NT2/D1 (cell line): ENCODE data around the gene TNFAIP8.

ENCODE experiments used
- DNase-seq: peaks from one replicate; pipeline ENCODE4 v3.0.0-alpha.2; 2011; ENCODE audit warnings: low read depth, low spot score
- H3K27me3 ChIP-seq: 2 replicates; pipeline ENCODE4 v1.6.0; 2011; ENCODE audit warnings: mild to moderate bottlenecking; ENCODE audit not compliant: insufficient read length, insufficient read depth
- H3K36me3 ChIP-seq: 2 replicates; pipeline ENCODE4 v1.6.1; 2011; ENCODE audit warnings: mild to moderate bottlenecking, low read length, mixed read lengths; ENCODE audit not compliant: insufficient read depth, insufficient read length
- H3K4me1 ChIP-seq: 2 replicates; pipeline ENCODE4 v1.5.1; 2011; ENCODE audit not compliant: insufficient read depth, insufficient read length
- H3K4me3 ChIP-seq: 2 replicates; pipeline ENCODE4 v1.5.1; 2011; ENCODE audit warnings: low read depth; ENCODE audit not compliant: insufficient read length
- H3K9ac ChIP-seq: 2 replicates; pipeline ENCODE4 v1.6.0; 2011; ENCODE audit warnings: low read depth; ENCODE audit not compliant: insufficient read length
- H3K9me3 ChIP-seq: 2 replicates; pipeline ENCODE4 v1.5.1; 2011; ENCODE audit warnings: mild to moderate bottlenecking, low read length; ENCODE audit not compliant: insufficient read depth
- SUZ12 ChIP-seq: IDR thresholded peaks from 2 replicates; pipeline ENCODE4 v1.6.1; 2011; ENCODE audit not compliant: insufficient read length, insufficient read depth; ENCODE audit errors: extremely low read depth
- YY1 ChIP-seq: IDR thresholded peaks from 2 replicates; pipeline ENCODE4 v1.6.1; 2011; ENCODE audit not compliant: insufficient read length, insufficient read depth
- ZNF274 ChIP-seq: IDR thresholded peaks from 2 replicates; pipeline ENCODE4 v1.6.1; 2011; ENCODE audit warnings: mild to moderate bottlenecking, low read depth, low read length

Gene TNFAIP8

DNA sequence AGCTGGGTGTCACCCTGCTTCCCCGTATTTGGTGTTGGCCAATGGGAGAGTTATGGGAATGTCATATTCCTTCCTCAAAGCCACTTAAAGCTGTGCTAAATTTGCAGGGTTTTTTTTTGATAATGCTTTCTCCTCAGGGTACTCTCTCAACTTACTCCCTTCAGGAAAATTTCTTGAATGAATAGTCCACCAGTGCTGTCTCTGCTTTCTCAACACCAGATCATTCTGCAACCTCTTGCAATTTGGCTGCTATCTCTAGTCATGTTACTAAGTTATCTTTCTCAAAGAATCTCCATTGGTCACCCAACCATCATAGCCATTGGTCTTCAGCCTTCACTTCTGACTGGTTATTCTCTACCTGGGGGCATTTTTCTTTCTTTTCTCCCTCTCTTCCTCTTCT, 13.4 kb upstream of the TNFAIP8 start:
- H3K4me1 ChIP-seq, result peaks cover 2% of the 10 kb centered on the region
- H3K27me3 ChIP-seq, result no peaks in the 10 kb centered on the region
- TF ChIP-seq SUZ12, result no peak
- no peak for TF ChIP-seq YY1
- no peak for TF ChIP-seq ZNF274
- no peaks in the 10 kb centered on the region for H3K9me3 ChIP-seq
- DNase-seq, result no peak
- H3K4me3 ChIP-seq, result no peak overlapping the region
- no peak overlapping the region for H3K9ac ChIP-seq
- H3K36me3 ChIP-seq, result no peaks in the 10 kb centered on the region

DNA sequence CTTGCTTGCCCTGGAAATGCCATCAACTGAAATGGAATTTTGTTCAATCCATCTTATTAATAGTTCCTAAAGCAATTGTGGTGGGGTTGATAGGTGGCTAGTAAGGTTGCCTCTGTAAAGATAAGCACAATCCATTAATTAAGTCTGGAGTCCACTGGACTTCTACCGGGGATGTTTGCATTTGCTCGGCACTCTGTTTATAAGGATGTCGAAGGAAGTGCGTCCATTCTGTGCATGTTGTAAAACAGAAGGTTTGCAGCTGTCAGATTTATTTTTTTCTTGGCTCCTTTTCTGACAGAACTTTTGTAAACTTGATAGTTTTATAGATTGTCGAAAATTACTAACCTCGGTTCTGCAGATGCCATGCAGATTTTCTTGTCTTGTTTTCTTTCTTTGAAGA, 12.8 kb upstream of the TNFAIP8 start:
- H3K9me3 ChIP-seq, result no peaks in the 10 kb centered on the region
- H3K9ac ChIP-seq, result no peak overlapping the region
- no peak for TF ChIP-seq YY1
- no peak for TF ChIP-seq ZNF274
- TF ChIP-seq SUZ12, result no peak
- H3K4me1 ChIP-seq, result peaks cover 2% of the 10 kb centered on the region
- H3K4me3 ChIP-seq, result no peak overlapping the region
- no peaks in the 10 kb centered on the region for H3K27me3 ChIP-seq
- no peak for DNase-seq
- no peaks in the 10 kb centered on the region for H3K36me3 ChIP-seq

DNA sequence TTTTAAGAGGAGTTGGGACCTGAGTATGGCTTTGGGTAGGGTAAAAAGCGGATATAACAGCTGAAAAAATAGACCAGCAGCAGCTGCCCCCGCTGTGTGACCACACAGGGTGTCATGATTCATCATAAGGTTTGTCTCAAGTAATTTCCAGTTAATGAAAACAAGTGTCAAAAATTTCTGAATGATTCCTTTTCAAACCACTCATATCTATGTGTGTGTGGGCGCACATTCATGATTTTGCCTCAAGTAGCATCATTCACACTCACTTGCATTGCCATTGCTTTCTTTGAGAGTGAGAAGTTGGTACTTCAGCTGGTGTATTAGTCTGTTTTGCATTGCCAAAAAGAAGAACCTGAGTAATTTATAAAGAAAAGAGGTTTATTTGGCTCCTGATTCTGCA, 12.1 kb upstream of the TNFAIP8 start:
- Histone ChIP-seq H3K9me3 (no peaks in the 10 kb centered on the region), H3K36me3 (no peaks in the 10 kb centered on the region), H3K9ac (no peak overlapping the region), H3K27me3 (no peaks in the 10 kb centered on the region), H3K4me1 (peaks cover 2% of the 10 kb centered on the region), H3K4me3 (no peak overlapping the region)
- DNase-seq, result no peak
- TF ChIP-seq ZNF274 (no peak), YY1 (no peak), SUZ12 (no peak)

DNA sequence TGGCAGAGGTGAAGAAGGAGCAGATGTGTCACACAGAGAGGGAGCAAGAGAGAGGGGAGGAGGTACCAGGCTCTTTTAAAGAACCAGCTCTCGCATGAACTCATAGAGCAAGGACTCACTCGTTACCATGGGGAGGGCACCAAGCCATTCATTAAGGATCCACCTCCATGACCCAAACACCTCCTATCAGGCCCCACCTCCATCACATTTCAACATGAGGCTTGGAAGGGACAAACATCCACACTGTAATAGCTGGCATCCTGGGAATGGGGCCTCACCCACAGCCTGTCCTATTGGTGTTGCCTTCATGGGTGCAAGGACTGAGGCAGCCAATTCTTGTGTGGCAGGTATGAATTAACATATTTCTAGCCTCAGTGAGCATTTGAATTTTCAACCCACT, 11.6 kb upstream of the TNFAIP8 start:
- Histone ChIP-seq H3K4me1 (peaks cover 2% of the 10 kb centered on the region), H3K36me3 (no peaks in the 10 kb centered on the region), H3K4me3 (no peak overlapping the region), H3K9me3 (no peaks in the 10 kb centered on the region), H3K9ac (no peak overlapping the region), H3K27me3 (no peaks in the 10 kb centered on the region)
- DNase-seq, result no peak
- TF ChIP-seq ZNF274 (no peak), SUZ12 (no peak), YY1 (no peak)

DNA sequence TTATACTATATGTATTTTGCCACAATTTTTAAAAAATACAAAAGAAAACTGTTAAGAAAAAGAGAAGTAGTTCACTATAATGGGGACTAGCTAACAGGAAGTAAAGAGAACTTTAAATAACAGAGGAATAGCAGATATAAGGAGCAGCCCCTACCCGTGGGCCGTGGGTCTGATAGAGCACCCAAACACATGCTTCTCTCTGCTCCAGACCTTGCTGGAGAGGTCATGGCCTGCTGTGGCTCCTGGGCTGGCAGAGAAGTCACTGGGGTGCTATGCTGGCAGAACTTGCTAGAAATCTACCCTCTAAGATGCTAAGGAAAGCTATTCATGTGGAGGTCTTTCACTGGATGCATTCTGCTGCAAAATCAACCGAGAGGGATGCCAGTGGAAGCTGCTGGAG, 10.0 kb upstream of the TNFAIP8 start:
- TF ChIP-seq ZNF274 (no peak), SUZ12 (no peak), YY1 (no peak)
- Histone ChIP-seq H3K4me1 (peaks cover 2% of the 10 kb centered on the region), H3K36me3 (no peaks in the 10 kb centered on the region), H3K9me3 (no peaks in the 10 kb centered on the region), H3K9ac (no peak overlapping the region), H3K27me3 (no peaks in the 10 kb centered on the region), H3K4me3 (no peak overlapping the region)
- DNase-seq, result no peak

DNA sequence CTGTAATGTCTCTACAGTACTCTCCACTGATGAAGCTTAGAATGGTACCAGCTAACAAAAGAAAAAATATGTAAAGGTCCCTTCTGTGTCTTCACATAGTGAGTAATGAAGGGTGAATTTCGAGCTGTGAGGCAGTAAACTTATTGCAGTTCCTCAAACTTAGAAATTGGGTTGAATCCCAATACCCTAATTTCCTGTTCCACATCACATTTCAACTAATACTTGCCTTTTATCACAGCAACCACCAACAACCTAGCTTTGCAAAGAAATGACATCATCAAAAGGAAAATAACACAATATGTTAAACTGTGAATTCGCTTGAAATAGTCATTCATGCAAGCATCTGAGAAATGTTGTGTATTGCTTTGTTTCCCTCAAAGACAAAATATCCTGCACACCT, 9.4 kb upstream of the TNFAIP8 start:
- TF ChIP-seq ZNF274 (no peak), SUZ12 (no peak), YY1 (no peak)
- Histone ChIP-seq H3K27me3 (no peaks in the 10 kb centered on the region), H3K9me3 (no peaks in the 10 kb centered on the region), H3K9ac (no peak overlapping the region), H3K36me3 (no peaks in the 10 kb centered on the region), H3K4me3 (no peak overlapping the region), H3K4me1 (peaks cover 2% of the 10 kb centered on the region)
- DNase-seq, result no peak

DNA sequence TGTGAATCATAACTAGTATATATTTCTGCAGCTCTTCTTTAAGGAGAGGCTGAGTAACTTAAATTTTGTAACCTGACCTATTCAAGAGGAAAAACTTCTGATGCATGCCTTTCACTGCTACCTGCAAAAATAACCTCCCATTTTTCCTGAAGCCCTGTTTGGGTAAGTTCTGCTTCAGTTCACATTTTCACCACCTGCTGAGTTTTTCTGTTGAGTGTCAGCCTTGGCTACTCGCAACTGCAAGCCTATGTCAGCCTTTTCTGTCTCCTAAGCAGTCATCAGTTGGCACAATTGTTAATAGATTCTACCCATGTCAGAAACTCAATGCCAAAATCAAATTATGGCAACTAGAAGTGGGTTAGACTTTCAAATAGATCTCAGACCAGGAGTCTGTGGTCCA, 8.2 kb upstream of the TNFAIP8 start:
- no peak overlapping the region for H3K9ac ChIP-seq

More for the DNA sequence above, 8.2 kb upstream of the TNFAIP8 start:
- H3K4me3 ChIP-seq, result no peak overlapping the region
- peaks cover 2% of the 10 kb centered on the region for H3K4me1 ChIP-seq
- H3K27me3 ChIP-seq, result no peaks in the 10 kb centered on the region
- no peaks in the 10 kb centered on the region for H3K9me3 ChIP-seq
- DNase-seq, result no peak
- TF ChIP-seq SUZ12 (no peak), YY1 (no peak), ZNF274 (no peak)
- no peaks in the 10 kb centered on the region for H3K36me3 ChIP-seq
